ENCODE data around the gene MEOX2.

DNA sequence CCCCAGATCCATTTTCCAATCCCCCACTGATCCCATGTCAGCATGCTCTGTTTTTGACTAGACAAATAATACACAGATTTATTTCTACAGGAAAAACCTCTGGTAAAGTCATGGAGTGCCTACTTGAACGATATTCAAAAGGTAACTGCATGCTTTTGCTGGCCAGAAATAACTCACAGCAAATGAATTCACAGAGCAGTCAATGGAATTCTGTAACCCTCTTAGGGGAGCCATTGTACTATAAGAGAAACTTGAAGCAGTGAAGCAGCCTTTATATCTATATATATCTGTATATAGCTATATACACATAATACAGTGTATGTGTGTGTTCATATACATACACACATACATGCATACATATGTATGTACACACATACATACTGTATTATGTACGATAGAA, 29.0 kb upstream of the MEOX2 start:
- TF ChIP-seq, protein P1, sequence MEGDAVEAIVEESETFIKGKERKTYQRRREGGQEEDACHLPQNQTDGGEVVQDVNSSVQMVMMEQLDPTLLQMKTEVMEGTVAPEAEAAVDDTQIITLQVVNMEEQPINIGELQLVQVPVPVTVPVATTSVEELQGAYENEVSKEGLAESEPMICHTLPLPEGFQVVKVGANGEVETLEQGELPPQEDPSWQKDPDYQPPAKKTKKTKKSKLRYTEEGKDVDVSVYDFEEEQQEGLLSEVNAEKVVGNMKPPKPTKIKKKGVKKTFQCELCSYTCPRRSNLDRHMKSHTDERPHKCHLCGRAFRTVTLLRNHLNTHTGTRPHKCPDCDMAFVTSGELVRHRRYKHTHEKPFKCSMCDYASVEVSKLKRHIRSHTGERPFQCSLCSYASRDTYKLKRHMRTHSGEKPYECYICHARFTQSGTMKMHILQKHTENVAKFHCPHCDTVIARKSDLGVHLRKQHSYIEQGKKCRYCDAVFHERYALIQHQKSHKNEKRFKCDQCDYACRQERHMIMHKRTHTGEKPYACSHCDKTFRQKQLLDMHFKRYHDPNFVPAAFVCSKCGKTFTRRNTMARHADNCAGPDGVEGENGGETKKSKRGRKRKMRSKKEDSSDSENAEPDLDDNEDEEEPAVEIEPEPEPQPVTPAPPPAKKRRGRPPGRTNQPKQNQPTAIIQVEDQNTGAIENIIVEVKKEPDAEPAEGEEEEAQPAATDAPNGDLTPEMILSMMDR (IDR thresholded peaks at IDR 0.05): no peak
- TF ChIP-seq POLR2A (IDR thresholded peaks at IDR 0.05): no peak

All from testis (tissue), 2 donors.